Measurements from ENCODE around the gene CAPZB.

Gene CAPZB

DNA sequence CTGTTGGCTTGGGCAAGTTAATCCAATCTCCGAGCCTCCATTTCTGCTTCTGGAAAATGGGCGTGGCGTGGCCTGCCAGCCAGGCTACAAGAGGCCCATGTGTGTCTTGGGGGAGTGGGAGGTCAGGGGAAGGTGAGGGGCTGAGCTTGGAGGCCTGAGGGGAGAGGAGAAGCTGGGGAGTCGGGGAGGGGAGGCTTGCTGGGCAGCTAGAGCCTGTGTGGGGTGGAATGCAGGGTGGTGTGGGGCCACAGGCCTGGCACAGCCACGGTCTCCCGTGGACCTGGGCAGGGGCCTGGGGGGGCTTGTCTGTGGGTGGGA is 158.6 kb downstream of the CAPZB start:
- no peak for DNase-seq

DNA sequence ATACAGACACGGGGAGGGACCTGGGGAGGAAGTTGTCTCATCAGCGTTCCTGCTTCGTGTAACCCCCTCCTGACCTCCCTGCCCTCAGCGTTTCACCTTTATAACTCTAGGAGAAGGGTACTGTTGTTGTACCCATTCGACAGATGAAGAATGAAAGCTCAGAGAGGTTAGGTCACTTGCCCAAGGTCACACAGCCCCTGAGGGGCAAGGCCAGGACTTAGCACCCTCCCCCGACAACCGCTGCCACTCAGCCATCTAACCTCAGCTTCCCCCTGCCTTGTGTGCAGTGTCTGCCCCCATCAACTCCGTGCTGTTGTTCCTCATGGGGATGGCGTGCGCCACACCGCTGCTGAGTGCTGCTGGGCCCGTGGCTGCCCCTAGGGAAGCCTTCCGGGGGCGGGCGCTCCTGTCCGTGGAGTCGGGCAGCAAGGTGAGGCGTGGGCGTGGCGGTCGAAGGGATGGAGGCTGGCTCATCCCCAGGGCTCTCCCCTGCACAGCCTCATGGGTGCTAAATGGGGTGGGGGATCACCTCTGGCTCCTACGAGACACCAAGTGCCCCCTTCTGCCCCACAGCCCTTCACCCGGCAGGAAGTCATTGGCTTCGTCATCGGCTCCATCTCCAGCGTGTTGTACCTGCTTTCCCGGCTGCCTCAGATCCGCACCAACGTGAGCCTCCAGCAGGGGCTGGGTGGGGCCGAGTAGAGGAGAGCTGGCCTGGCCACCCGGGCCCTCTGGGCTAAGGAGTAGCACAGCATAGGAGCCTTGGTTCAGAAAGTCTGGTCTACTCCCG is 159.2 kb downstream of the CAPZB start:
- DNase-seq: peak in 1 of 2 donors; percentile 18

DNA sequence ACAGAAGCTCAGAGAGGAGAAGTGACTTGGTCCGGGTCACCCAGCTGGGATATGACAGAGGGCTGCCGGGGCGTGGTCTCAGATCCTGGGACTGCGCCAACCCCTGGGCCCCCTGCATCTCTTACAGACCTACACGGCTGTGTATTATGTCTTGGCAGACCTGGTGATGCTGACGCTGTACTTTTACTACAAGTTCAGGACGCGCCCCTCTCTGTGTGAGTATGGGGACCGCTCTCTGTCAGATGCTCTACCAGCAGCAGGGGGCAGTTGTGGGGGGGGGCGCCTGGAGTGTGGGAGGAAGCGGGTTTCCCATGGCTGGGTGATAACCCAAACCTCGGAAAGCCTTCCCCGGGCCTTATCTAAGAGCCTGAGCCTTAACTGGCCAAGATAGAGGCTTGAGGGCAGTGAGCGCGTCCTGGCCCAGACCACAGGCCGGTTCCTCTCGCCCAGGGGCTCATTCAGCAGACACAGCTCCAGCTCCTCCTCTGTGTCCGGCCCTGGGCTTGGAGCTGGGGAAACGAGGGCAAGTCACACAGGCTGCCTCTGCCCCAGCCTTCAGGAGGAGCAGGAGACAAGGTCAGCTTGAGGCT is 159.9 kb downstream of the CAPZB start:
- DNase-seq: no peak

DNA sequence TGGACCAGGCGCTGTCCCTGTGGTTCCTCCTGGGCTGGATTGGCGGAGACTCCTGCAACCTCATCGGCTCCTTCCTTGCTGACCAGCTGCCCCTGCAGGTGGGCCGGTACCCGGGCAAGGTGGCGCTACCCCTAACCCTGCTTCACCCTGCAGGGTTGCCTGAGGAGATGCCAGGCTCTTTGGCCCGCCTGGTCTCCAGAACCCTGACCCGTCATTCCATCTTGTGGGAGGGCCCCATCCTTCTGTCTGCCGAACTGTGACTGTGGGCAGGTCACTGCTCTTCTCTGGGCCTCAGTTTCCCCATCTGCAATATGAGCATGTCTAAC is 160.7 kb downstream of the CAPZB start:
- DNase-seq: no peak

DNA sequence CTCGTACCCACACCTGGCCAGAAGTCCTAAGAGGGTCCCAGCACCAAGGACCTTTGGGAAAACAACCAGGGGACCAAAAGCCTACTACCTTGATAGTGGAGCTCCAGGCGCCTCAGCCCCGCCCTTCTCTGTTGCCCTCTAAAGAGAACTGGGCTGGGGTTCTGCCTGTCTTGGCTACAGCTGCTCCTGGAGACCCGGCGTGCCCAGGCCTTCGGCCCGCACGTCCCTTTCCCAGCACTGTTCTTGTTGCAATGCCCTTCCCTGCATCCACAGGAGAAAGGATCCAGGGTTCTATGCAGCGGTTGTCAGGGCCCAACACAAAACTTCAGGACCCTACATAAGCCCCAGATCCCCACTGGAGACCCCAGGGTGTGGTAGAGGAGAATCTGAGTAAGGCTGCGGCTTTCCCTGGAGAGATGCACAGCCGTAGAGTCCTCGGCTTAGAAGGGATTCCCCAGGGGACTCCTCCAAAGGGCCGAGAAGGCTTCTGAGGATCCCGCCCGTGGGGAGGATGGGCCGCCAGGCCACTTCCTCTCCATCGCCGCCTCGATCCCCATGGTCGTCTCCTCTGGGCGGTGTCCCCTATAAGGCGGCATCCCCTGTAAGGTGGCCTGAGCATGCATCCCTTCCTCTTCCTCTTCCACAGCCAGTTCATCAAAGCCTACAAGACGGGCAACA is 161.2 kb downstream of the CAPZB start:
- DNase-seq: no peak

DNA sequence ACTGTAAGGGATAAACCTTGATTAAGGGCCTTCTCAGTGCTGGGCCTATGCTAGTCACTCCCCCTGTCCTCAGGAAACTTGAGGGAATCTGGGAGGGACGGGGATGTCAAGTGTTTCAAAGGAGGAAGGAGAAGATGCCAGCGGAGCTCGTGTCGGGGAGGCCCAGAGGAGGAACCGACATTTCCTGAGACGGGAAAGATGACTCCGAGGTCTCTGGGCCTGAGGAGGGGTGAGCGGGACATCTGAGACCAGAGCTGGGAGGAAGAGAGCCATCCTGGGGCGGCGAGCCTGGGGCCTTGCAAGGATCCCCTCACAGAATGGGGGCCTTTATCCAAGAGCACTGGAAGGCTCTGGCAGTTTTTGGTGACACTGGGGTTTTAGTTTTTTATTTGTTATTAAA is 162.9 kb downstream of the CAPZB start:
- peak in 1 of 2 donors; percentile 27 for DNase-seq

DNA sequence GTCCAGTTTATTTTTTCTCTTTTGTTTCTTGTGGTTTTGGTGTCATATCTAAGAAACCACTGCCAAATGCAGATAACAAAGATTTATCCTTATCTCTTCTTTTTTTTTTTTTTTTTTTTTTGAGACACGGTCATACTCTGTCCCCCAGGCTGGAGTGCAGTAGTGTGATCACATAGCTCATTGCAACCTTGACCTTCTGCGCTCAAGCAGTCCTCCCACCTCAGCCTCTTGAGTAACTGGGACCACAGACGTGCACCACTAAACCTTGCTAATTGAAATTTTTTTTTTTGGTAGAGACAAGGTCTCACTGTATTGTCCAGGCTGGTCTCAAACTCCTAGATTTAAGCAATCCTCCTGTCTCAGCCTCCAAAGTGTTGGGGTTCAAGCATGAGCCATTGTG is 164.3 kb downstream of the CAPZB start:
- DNase-seq: no peak

DNA sequence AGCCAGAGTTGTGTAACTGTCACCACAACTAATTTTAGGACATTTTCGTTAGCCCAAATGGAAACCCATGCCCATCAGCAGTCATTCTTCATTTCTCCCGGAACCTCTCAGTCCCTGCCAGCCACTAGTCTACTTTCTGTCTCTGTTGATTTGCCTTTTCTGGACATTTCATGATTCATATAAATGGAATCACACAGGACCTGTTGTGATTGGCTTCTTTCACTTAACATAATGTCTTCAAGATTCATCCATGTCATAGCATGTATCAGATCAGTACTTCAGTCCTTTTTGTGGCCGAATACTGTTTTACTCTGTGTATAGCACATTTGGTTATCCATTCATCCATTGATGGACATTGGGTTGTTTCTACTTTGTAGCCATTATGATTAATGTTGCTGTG is 166.1 kb downstream of the CAPZB start:
- no peak for DNase-seq

DNA sequence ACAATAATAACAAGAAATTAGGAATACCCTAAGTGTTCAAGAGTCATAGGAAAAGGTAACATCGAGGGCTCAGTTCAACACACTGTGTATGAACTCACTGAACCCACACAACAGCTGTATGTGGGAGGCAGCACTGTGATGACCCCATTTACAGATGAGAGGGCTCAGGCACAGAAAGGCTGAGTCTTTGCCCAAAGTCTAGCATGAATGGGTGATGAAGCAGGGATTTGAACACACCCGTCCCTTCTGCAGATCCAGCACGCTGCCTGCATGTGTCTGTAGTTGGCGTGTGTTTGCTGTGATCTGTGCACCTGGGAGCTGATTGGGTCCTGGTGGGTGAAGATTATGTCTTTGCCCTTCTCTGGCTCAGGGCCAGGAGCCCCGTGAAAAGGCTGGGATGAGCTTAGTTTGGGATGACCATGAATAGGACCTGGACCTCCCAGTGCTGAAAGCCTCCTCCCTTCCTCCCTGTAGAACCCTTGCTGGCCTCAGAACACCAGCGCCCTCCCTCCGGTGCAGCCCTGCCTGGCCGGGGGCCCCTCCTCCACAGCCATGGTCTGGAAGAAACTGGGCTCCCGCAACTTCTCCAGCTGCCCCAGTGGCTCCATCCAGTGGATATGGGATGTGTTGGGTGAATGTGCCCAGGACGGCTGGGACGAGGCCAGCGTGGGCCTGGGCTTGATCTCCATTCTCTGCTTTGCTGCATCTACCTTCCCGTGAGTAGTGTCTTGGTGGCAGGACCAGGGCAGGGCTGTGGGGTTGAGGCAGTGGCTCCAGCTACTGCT is 168.0 kb downstream of the CAPZB start:
- peak in 1 of 2 donors; percentile 24 for DNase-seq

DNA sequence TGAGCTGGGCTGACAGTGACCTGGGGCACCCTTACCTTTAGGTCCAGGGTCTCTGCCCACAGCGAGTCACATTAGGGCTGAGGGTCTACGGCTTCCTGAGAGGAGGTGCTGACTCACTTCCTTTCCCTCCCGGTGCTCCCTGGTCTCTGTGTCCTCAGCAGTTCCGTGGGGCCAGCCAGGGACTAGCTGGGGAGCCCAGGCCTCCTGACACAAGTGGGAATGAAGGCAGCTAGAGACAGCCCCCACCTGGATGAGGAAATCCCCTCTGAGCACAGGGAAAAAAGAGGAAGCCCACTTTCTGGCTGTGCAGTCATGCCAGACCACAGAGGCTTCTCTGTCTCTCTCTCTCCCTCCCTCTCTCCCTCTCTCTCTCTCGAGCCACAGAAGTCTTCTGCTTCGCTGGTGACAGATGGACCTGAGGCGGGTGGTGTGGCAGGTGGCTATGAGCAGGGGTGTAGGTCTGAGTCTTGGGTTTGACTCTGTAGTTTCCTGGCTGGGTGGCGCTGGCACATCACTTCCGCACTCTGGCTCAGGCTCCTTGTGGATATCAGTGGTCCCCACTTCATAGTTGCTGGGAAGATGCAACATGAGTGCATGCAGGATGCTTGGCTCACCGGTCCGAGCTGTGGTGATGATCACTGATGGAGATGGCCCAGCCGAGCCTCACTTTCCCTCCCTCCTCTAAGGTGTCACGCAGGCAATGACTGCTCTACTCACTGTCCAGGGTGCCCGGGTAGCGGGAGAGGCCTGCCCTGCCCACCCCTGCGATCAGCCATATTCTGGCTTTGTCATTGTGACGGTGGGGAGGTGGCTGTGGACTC is 169.8 kb downstream of the CAPZB start:
- DNase-seq: peak; percentile 68 to 76

DNA sequence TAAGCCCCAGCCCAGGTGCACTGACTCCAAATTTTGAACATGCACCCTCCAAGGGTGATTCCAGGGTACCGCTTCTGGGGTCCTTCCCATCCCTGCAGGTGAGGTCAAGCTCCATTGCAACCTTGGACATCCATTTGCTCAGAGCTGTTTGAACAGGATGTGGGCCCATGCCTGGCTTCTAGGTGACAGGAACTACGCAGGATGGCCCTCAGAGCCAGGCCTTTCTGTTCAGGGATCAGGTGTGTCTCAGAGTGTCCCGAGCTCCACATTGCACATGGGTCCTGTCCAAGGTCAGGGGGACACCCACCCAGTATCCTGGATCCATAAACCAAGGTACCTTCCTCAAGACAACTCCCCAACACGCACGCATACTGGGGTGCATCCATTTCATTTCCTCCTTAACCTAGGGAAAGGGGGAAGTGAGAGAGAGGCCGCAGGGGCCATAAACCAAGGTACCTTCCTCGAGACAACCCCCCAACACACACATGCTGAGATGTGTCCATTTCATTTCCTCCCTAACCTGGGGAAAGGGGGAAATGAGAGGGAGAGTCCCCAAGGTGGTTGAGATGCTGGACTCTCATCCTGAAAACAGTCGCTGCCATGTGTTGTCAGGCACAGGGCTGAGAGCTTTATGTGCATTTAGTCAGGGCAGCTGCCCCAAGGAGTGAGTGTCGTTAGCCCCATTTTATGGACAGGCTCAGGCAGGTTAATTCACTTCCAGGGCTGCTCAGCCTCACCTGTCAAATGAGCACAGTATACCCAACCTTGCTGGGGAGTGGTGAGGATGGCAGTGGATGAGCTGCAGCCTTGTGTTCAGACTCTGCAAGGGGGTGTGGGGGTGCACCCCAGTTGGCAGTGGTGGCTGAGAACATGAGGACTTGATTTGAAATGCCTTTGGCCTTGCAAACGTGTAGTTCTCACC is 171.1 kb downstream of the CAPZB start:
- DNase-seq: no peak

DNA sequence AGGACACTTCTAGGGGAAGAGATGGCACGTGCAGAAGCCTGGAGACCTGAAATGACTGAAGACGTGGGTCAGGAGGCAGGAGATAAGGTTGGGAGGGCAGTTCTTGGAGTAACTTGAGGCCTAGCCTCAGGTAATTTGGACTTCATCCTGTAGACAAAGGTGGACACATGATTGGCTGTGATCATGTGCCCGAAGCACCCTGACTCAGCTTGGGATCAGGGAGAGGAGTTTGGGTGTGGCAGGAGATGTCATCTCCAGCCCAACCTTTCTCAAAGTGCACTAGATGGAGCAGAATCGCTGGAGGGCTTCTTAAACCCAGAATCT is 171.7 kb downstream of the CAPZB start:
- no peak for DNase-seq

DNA sequence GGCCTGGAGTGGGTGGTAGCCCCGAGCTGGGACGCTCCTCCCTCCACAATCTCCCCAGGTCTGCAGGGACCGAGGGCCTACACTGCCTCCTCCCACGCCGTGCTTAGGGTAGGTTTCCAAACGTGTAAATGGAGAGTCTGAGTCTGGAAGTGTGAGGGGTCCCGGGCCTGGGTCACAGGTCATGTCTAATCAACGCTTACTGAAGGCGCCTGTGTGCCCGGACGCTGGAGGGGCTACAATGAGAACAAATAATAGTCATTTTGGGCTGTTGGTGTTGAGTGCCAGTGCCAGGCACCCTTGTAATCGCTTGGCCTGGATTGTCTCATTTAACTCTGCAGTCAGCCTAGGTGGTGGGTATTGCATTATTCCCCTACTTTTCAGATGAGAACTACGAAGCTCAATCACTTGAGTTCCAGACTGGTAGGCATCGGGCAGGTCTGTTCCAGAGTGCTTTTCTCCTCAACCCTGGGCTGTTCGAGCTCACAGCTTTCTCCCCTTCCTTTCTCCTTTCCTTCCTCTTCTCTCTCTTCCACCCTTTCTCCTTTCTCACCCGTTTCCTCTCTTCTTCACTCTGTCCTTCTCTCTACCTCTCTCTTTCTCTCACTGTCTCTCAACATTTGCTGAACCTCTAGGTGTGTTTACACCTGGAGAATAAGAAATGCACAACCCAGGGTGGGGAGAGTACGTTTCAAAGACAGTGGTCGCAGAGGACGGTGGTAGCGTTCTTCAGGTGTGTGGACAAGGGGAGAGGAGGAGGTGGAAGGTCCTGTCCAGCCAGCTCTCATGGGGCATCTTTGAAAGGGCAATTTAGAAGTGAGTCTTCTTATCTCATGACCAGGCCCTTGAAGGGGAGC is 172.3 kb downstream of the CAPZB start:
- DNase-seq: peak; percentile 61 to 77

DNA sequence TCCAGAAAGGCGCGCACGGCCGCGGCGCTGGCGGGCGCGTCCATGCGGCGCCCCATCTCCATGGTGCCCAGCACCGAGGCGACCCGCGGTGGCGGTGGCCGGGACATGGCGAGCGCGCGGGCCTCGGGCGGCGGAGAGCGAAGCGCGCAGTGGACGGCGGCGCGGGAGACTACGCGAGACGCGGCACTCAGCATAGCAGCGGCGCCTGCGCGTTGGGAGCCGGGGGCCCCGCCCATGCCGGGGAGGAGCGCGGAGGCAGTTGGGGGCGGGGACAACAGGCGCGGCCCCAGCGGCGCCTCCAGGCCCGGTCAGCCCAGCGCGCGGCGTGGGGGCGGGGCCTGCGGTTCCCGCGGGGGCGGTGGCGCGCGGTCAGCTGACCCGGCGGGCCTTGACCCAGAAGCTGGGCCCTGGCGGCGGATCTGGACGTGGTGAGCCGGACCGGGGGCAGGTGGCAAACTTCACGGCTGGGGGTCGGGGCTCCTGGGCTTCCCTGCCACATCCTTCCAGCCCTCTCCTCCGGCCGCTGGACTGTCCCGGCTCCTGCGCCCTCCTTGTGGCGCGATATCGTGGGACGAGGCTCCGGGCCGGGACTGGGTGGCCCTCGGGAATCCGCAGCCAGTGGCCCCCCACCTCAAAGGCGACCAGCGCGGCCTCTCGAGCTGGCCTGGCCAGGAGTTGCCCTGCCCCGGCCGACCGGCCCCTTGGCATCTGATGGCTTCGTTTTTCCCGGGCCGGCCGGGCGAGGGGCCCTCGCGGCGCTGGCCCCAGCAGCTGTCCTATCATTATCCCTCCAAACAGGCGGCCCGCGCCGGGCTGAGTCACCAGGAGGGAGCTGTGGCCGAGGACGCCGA is 173.2 kb downstream of the CAPZB start, which contains the start of the genes AKR7A2 and SLC66A1:
Gene AKR7A2 (minus strand): TSS at position 214 of the 851 bp plus-strand sequence. CDS start 20 bp downstream, at position 194.
Gene SLC66A1 (plus strand): TSS at position 396 of the 851 bp plus-strand sequence. CDS start 5,352 bp downstream, outside the sequence.
- peak; percentile 97 to 98 for DNase-seq

DNA sequence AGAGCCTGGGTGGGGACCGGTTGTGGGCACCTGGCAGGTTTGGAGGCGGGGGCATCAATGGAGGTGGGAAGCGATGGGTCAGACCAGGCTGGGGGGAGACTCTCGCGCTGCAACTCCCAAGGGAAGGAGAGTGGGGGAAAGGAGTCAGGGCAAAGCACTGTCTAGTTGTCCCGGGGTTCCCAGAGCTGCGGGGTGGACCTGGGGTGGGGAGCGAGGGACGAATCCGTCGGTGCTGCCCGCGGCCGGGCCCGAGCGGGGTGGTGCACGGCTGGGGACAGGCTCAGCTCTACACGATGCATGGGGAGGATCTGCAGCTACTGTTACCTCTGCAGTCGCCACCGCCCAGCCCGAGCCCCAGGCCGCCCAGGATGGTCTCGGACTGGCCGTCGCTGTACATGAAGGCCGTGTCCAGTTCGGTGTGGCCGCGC is 173.8 kb downstream of the CAPZB start:
- no peak for DNase-seq

DNA sequence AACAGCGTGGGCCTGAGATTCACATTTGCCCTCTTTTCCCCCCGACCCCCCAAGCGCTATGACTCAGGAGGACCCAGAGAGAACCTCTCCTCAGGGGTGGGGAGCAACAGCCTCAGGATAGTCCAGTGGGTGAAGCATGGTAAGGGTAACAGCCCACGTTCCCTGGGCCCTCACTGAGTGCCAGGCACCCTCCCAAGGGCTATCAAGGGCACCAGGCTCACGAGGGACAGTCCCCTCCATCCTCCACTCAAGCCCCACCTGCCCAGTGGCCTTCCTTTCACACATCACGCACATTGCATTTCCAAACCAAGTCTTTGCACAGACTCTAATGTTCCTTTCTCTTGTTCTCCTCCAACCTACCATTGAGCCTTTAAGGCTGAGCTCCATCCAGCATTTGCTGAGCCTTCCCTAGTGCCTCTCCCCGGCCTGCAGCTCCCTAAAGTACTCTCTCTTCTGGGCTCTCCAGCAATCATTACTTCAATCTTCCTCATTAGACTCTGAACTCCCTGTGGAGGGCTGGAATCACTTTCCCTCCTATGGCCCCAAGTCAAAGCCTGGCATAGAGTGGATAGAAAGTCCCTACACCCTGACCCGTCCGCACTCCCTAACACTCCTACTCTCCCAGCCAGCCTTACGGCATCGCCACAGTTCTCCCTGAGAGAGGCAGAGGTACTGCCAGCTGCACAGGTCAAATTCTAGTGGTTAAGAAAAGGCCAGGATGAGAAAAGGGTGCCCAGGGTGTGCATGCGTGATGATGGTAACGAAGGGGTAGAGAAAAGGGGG is 174.4 kb downstream of the CAPZB start:
- no peak for DNase-seq

DNA sequence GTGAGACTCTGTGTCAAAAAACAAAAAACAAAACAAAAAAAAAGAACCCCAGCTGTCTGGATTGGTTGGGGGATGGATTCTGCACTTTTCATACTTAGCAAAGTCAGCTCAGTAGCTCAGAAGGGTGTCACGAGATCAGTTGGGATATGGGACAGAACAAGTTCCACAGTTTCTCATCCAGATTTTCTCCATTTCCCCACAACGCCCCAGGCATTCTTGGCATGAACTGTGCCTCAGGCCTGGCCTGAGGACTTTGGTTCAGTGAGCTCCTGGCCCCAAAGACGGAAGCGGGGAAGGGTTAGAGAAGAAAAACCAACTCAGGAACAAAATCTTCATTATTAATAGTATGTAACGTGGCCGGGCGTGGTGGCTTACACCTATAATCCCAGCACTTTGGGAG is 175.3 kb downstream of the CAPZB start:
- no peak for DNase-seq

DNA sequence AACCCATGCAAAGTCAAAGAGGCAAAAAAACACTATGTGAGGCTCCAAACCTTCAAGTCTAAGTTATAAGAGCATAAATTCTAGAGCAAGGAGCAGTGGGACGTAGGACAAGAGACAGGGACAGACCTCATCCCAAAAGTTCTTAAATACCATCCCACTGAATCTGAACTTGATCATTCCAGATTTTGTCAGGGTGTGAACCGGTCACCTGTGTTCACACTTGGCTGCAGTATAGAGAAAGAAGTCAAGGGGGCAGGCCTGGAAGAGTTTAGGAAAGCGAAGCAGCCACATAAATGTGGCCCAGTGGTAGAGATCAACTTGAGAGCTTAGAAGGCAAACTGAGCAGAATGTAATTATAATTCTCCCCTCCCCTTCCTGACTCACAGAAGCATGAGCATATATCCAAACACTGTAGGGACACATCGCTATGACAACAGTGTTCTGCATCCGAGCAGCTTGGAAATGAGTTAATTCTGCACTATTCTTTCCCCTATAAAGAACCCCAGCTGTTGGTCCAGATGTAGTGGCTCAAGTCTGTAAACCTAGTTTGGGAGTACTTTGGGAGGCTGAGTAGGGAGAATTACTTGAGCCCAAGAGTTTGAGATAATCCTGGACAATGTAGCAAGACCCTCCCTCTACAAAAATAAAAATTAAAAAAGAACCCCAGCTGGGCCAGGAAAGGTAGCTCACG is 176.1 kb downstream of the CAPZB start:
- DNase-seq: no peak
